DMS114 treated with DMSO at 0.1 percent for 48 hours (cell line): ENCODE results near the gene AK4.

Source experiments
- DNase-seq: peaks from one replicate; lab custom pipeline; 2025; ENCODE audit not compliant: unreplicated experiment; lab: John Stamatoyannopoulos, UW

AK4 gene

DNA sequence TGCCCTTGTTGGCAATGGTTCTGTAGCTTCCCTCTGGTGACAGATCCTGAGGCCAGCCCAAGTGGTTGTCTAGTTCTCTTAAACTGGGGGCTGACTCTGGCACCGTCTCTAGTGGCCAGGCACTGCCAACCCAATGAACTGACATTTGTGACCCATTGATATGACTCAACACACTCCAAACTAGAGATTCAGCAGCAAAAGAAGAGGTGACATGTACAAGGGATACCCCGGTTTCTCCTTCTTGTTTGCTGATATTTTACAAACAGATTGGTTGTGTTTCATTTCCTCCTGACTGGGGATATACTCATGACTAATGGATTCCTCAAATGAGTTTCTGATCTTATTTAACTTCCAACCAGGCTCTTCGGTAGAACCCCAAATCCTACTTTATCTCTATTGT lies 95.5 kb downstream of the AK4 start:
- no peak for DNase-seq

DNA sequence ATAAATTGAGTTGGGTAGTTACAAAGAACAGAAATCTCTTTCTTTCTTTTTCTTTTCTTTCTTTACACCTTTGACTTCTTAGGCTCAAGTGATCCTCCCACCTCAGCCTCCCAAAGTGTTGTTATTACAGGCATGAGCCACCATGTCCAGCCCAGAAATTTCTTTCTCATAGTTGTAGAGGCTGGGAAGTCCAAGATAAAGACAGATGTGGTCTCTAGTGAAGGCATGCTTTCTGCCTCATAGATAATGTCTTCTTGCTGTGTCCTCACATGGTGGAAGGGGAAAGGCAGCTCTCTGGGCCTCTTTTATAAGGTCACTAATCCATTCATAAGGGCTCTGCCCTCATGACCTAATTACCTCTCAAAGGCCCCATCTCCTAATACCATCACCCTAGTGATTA lies 97.3 kb downstream of the AK4 start:
- DNase-seq, result no peak

DNA sequence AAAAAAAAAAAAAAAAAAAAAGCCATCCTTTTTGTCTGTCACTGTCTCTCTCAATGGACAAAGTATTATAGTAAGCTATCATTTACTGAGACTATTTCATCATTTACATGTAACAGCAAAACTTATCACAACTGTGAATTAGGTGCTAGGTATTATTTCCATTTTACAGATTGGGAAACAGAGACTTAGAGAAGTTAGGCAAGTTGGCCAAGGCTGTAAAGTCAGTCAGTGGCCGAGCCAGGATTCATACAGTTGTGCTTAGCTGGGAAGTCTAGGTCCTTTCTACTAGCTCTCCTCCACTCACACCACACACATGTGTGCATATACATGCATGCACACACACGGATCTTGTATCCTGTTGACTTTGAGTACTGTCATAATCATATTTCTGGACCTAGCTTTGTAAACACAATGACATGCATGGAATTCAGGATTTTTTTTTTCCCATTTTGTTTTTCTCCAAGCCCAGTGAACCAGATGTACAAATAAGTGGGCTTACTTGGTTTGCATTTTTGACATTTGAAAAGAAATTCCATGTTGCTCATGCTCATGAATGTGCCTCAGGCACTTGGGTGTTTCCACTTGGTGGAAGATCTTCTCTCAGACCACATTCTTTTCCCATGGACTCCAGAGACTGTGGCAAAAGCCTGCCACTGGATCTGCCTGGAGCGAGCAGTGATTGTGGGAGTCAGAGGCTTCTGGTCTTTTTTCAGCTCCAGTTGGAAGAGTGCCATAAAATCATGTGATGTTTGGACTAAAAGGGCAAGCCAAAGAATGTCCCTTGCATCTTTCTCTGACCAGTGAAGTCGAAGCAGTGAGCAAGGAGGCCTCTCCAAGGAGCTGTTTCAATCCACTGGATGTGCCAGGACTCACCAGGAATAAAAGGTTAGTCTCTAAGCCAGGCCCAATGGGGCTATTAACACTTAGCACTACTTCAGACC lies 99.7 kb downstream of the AK4 start:
- no peak for DNase-seq

DNA sequence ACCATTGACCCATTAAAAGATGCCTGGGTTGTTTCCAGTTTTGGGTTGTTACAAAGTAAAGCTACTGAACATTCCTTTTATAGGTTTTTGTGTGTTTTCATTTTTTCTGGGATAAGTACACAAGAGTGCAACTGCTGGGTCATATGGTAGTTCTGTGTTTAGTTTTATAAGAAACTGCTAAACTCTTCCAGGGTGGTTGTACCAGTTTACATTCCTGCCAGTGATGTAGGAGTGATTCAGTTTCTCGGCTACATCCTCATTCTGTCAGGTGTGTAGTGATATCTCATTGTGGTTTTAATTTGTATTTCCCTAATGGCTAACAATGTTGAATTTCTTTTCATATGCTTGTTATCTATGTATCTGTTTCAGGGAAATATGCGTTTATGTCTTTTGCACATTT lies 102.8 kb downstream of the AK4 start:
- no peak for DNase-seq

DNA sequence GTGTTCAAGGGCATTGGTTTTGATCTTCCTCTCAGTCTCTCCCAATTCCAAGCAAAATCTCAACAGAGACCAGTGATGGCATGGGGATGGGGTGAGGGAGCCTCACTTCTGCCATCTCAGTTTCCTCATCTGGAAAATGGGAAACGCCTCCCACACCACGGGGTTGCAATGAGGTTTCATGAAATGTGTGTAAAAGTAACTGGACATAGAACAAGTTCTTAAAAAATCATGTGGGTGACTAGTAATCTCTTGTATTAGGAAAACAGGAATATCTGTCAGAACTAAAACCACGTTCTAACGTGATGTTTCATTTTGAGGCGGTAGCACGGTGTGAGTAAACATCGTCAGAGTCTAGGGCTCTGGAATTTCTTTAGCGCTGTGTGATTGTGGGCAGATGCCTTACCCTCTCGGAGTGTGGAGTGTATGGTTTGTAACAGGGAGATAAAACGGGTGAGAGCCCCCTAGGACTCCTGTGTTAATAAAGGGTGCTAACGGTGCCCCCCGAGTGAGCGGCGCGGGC lies 105.9 kb downstream of the AK4 start:
- peak; percentile 46 for DNase-seq

DNA sequence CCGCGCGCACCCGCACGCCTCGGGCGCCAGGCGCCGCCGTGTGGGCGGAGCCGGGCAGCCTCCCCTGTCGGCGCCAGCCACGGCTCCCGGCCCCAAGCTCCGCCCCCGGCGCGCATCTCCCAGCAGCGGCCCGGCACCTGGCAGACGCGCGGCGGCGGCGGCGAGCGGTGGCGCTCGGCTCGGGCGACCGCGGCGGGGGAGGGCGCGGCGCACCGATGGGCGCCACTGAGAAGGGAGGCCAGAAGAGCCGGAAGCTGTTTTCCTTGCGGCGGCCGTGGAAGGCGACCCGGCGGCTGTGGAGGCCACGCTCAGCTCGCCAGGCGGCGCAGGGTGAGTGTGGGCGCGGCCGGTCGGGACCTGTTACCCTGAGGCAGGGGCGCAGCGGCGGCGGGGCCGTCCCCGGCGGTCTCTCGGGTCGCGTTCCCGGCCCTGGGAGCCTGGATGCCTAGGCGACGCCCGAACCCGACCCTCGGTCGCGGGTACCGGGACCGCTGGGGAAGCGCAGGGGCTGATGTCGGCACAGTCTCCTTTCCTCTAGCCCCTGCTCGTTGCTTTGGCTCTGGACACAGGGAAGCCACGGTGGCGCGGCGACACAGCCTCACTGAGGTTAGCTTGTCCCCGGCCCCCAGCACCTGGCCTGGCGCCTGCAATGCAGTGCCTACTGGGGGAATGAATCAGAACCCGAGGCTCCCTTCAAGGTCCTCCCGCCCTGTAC lies 106.5 kb downstream of the AK4 start:
- DNase-seq, result peak; percentile 46

DNA sequence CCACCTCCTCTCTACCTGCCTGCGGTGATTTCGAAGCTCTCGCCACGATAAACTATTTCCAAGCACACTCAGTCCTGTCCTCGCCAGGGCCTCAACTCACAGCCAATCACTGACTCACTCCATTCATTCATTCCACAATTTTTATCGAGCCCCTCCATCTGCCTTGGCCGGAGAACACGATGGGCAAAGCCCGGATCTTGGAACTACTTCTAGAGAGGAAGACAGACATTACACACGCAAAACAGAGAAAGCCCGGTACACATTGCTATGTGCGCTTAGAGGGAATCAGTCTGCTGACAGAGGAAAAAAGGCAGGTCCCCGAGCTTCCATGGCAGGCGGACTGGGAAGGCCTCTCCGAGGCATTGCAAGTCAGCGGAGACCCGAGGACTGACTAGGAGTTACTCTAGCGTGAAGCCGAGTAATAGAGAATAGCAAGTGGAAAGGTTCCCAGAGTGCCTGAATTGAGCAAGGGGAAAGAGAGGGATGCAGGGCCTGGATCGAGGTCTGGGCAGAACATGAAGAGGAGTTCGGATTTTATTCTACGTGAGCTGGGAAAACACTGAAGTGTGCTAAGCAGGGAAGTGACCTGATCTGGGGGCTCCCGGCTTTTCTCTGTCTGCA lies 107.1 kb downstream of the AK4 start:
- DNase-seq, result peak; percentile 33

DNA sequence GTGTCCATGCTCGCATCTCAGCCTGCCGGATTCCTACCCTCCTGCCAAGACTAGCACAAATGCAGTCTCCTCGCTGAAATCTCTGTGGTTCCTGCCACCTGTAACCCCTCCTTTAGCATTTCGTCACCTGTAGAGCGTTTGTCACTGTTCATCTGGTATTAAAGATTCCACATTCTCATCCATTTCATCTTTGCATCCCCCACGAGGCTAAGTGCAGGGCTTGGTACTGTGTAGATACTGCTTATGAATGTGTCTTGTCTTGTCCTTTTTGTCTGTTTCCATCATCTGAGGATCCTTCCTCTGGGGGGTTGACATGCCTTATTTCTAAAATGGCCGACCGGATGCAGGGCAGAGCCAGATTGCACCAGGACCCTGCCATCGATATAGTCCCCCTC lies 107.7 kb downstream of the AK4 start:
- DNase-seq, result no peak

DNA sequence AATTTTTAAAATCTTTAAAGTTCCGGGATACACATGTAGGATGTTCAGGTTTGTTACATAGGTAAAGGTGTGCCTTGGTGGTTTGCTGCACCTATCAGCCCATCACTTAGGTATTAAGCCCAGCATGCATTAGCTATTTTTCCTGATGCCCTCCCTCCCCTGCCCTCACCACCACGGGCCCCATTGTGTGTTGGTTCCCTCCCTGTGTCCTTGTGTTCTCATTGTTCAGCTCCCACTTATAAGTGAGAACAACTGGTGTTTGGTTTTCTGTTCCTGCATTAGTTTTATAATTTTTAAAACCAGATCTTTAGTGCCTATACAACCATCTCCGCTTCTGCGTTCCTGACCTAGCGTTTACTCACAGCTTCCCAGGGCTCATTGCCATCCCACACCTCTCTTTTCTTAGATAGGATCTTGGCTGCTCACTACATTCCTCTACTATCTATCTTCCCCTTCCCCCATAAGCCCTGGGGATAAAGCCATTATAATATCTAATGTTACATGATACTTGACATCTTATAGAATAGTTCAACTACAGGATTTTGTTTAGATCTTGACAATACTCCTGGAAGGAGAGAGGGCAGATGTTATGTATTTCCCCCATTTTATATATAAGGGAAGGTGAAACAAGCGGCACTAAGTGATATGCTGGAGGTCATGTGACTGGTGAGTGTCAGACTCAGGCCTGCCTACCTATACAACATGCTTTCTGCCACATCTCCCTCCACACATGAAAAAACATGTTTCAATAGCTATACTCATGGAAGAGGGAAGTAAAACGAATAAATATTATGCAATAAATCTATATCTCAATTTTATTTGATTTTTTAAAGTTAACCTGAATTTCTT lies 109.1 kb downstream of the AK4 start:
- no peak for DNase-seq

DNA sequence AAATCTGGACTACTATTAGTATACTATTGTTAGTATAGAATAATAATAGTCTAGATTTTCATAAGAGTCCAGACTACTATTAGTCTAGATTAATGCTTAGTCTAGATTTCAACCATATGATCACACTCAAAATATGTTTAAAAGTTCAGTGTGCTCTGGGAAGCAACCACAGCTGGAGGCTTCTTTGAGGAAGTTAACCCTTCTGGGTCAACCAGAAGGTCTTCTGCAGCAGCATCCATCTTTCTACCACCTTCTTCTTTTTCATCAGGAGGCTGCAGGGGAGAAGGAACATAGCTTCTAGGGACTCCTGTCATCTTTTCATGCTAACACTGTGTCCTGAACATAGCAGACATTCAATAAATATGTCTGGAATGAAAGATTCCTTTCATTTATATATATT lies 110.1 kb downstream of the AK4 start:
- no peak for DNase-seq

DNA sequence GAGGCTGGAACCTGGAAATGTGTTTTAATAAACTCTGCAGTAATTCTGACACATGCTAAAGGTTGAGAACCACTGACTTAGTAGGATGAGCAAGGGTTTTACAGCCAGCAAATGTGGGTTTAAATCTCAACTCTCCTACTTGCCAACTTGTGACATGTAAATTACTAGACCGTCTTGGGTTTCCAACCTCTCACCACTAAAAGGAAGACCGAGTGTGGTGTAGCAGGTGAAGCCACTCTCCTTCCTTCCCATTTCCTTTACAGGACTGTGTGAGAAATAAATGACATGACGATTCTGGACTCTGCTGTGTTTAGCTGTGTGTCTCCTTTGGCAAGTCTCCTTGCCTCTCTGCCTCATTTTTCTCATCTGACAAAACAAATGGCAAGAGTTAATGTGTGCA lies 111.8 kb downstream of the AK4 start:
- no peak for DNase-seq

DNA sequence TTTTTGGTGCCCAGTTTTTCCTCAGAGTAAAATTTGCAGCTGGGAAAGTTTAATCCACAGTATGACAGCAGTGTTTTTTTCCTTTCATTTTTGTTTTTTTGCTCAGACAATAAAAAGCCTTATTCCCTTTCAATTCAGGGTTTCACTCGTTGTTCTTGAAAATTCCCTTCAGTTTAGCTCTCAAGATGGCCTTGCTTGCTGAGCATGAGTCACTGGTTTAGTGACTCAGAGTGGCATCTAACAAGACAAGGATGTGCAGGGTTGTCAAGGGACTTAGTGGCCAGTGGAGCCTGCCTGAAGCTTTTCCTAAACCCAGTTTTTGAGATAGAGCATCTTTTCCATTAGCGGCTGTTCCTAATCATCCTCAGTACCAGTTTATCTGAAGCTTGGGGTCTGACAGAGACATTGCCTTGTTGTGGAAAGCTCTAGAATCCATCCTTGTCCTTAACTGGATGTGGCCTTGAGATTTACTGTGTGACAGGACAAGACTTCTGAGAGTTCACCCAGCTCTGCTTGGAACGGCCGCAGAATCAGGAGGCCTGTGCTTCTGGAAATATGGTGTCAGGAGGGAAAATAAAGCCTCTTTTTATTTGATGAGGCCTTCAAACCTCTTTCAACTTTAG lies 113.0 kb downstream of the AK4 start:
- DNase-seq, result no peak

DNA sequence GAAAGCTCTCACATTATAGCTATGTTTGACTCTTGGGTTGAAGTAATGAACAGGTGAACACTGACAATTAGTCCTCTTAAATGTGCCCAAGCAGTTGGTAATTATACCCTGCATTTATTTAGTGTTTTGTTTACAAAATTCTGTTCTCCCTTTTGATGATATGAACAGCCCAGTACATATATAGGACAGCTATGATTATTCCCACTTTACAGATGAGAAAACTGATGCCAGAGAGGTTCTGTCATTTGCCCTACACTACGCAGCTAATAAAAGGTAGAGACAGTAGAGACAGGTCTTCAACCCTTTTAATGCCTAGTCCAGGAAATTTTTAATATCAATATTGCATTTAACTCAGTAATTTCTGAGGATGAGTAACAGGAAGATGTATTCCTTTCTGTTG lies 115.3 kb downstream of the AK4 start:
- no peak for DNase-seq

DNA sequence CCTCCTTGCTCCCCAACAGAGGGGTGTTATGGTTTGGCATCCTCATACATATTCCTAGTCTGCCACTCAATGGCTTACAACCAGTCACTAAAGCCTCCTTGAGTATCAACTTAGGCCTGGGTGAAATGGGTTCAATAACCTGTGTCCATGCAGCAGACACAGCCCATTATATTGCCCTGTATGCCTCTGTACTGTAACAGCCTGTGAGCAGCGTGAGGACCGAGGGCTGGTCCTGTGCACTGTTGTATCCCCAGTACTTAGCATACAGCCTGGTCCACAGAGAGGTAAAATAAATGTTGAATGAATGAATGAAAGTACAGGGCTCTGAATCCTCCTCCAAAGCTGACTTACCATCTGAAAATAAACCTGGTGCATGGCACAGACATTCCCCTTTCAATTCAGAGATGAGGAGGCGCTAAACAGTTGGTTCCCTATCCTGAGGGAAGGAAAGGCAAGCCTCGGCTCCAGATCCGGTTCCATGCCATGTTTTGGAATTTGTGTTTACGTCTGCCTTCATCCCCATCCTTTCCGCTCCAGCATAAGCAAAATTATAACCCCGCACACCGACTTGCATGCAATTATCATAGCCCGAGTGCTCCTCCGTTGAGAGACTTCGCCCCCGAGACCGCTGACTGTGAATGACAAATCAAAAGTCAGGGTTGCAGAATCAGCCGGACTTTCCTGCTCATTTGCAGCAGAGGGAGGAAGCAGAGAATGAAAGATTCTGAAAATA lies 116.4 kb downstream of the AK4 start:
- DNase-seq, result peak; percentile 29

DNA sequence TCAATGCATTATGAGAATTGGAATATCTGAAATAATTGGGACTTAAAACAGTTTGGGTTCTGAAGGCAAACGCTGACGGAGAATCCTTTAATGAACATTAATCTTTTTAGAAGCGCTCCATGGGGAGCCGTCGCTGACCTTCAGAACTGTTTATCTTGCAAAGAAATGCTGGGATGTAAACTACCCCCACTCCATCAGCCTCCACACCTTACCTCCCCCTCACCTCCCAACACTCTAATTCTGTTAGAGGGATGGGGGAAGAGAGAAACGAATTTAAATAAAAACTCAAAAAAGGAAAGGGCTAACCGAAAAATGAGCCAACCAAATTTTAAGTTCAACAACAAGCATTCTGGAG lies 117.3 kb downstream of the AK4 start:
- DNase-seq, result peak; percentile 19

DNA sequence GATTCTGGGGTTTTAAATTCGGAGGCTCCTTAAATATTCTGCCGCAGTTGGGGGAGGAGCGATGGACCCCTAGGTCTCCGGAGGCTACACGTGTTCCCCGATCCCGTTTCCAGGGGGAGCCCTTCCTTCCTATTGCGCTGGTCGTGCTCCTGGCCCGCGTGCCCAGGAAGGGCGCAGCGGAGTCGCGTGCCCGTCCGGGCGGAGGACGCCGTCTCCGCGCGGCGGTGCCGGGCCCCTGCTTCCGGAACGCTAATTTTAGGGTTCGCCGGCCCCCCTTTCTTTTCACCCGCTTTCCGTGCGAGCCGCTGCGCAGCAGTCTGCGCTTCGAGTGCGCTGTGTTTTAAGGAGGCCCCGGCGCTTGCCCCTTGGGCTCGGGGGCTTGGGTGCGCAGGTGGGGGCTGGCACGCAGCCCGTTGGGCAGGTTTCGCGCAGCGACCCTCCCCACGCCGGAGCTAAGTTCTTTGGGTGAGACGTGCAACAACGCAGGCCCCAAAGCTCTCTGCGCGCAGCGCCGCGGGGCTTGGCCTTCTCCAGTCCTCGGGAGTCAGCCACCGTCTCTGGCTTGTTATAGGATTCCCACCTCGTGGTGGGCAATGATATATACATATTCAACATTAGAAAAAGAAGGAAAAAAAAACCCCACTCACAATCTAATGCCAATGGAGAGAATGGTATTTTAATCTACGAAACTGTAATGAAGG lies 117.8 kb downstream of the AK4 start:
- peak; percentile 26 for DNase-seq

DNA sequence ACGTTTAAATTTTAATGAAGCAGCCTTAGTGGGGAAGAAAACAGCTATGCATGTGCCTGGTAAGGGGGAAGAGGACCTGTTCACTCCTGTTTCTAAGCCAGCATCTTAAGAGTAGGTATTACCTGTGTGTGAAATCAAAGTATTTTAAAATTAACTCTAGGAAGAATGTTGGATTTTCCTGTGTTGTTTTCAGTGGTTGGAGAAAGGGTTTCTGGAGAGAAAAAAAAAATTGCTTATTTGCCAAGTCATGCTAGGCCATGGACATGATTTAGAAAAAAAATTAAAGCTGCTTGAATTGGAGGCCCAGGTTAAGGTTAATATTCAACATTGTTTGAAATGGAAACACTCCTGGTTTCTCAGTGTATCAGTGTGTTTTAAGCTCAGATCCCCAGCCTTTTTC lies 118.5 kb downstream of the AK4 start:
- DNase-seq, result no peak

DNA sequence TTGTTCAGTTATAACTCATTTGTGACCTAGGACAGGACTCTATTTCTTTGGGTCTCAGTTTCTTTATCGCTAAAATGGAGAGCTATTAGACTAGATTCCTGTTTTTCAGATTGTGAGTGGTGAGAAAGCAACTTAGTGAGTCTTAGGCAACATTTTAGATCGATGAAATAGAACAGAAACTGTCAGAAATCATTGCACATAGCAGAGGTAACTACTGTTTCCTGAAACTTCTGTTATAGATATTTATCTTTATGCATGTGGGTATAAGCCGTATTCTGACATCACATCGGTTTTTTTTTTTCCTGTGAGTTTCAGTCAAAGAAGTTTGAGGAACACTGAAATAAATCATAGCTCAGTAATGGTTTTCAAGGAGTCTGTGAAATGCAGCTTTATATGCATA lies 119.3 kb downstream of the AK4 start:
- no peak for DNase-seq

DNA sequence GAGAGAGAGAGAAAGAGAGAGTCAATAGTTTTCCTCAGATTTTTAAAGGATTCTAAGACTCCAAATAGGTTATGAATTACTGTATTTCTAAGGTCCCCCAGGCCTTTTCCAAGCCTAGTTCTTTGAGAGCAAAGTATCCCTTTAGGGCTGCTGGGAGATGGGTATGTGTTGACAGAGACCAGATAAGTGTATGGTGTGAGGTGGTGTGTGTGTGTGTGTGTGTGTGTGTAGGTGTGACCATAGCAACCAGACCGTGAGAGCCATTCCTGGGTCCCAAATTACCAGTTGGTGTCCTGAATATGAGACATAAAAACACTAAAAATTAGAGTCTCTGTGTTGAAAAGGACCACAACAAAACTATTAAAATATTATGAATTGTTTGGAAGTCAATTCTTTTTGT lies 119.7 kb downstream of the AK4 start:
- DNase-seq, result no peak
